Embryonic facial prominence (tissue), 1 donor: ENCODE results near the gene LIN9.
A peak's percentile ranks its signal among the peaks of the same experiment; 100 is the strongest.
"Not testable (repeated sequence)": the region's sequence is repeated elsewhere in the genome, so short reads cannot be mapped to it uniquely, and the experiment has no call there.

ENCODE experiments used
- DNase-seq: peaks from one replicate; pipeline ENCODE4 v3.0.0-alpha.2; 2016; ENCODE audit errors: extremely low spot score

The LIN9 gene, protein sequence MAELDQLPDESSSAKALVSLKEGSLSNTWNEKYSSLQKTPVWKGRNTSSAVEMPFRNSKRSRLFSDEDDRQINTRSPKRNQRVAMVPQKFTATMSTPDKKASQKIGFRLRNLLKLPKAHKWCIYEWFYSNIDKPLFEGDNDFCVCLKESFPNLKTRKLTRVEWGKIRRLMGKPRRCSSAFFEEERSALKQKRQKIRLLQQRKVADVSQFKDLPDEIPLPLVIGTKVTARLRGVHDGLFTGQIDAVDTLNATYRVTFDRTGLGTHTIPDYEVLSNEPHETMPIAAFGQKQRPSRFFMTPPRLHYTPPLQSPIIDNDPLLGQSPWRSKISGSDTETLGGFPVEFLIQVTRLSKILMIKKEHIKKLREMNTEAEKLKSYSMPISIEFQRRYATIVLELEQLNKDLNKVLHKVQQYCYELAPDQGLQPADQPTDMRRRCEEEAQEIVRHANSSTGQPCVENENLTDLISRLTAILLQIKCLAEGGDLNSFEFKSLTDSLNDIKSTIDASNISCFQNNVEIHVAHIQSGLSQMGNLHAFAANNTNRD

GRCh38 chr1:226308723-226309397, at the start of gene LIN9:
Gene LIN9 (minus strand): TSS chr1:226309164. CDS start chr1:226309139, 25 bp downstream.
- DNase-seq = peak; percentile 86

GRCh38 chr1:226357416-226357815, 48.5 kb upstream of the LIN9 start:
- DNase-seq = no peak

DNA sequence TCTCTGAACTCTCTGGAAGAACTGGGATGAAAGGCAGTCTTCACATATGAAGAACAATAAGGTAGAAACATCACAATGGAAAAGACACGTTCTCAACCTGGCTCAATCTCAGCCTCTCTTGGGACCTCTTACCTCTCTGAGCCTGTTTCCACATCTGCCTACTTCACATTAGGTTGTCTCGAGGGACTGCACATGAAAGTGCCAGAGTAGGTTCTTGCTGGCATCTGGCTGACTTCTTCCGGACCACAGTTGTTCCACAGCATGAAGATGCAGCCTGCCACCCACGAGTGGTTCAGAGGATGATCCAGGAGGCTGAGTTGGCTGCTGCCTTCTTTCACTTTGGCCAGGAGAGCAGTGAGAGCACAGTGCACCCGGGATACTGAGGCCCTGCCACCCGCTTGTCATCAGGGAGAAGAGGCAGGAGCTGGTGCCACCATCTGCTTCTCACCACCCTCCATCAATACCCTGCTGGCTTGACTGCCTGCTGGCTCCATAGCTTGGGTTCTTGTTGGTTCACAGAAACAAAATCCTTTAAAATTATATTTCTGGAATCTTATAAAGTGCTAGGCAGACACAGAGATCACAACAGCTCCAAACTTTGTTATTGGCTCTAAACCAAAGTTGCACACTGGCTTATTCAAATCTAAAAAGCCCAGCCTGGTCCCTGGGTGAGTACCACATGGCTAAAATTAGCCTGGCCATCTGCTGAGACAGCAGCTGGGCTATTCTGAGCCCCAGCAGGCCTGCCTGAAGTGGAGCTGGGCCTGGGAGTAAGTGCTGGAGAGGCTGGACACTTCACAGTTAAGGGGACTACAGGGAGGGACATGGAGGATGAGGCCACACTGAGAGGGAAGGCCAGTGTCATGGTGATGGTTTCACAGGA, 46.9 kb upstream of the LIN9 start:
- DNase-seq = no peak

GRCh38 chr1:226355016-226355415, 46.1 kb upstream of the LIN9 start:
- DNase-seq = no peak

DNA sequence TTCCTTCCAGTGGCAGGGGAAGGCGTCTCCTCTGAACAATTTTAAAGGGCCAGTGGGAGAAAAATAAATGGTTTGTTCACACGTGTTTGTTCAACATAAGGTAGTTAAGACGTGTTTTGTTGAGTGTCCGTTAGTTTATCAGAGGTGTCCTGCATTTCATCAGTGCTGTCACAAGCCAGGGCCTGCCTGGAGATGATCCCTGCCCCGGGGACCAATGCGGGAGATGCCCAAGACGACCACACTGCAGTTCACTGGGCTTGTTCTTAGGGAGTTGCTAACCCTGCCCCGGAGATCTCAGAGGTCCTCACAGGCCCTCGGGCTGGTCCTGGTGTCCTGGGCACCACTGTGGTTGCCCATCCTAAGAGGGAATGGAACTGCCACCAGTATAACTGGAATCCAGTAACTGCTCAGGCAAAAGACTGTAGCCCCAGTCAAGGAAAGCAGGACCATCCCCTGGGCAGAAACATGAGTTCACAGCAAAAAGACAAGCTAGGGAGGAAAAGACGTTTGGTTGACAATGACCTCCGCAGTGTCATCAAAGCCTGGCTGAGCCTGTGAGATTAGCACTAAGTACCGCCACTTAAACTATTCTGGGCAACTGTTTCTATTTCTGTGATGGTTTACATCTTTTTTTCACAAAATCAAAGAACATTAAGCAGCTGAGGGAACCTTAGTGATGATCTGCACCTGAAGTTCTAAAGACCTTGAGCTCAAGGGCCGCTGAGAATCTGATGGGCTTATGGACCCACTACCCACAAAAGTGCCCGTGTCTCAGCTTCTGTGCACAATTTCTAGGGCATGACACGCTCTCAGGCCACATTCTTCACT, 44.9 kb upstream of the LIN9 start:
- DNase-seq = no peak

DNA sequence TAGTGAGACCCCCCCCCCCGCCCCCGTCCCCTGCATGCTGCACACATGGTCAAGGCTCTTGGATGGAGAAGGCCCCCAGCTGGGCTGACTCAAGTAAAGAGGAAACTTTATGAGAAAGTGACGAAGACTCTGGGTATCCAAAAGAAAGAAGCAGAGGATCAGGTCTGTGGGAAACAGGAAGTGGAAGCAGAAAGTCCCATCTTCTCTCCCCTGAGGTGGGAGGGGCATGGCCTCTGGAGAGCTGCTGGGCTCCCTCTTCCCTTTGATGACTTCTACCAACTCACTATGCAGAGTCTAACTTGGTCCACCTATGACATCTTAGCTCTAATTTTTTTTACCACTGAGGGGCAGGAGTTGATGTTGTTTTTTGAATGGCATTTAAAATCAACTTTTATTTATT, 42.7 kb upstream of the LIN9 start:
- DNase-seq = no peak

GRCh38 chr1:226350519-226350865, 41.5 kb upstream of the LIN9 start:
- no peak for DNase-seq

DNA sequence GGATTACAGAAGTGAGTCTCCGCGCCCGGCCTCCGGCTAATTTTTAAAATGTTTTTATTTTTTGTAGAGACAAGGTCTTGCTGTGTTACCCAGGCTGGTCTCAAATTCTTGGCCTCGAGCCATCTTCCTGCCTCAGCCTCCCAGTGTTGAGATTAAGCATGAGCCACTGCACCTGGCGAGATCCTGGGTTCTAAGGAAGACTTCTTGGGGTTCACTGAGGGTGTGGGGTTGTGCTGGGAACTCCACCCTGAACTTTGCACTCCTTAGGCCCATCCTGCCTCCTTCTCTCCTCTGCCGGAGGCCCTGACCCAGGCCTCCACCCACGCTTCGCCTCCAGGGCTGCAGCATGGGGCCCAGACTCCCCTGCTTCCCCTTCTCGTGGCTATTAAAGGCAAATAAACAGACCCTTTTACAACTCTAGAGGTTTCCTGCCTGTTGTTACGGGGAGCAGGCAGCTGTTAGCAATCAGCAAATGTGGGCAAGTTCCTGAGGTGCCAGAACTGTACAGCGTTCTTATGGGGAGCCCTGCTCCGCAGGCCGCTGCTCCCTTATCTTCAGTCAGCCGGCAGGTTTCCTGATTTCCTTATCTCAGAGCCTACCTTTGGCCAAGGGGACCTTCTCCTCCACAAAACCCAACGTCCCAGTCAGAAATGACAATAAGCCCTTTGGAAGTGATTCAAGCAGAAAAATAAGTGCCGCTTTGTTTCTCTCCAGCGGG, 41.0 kb upstream of the LIN9 start:
- DNase-seq = peak; percentile 27

GRCh38 chr1:226349081-226349480, 40.1 kb upstream of the LIN9 start:
- DNase-seq = no peak

- no peak for DNase-seq
Observed at GRCh38 chr1:226344441-226345259, 35.7 kb upstream of the LIN9 start.

- no peak for DNase-seq
Observed at GRCh38 chr1:226342656-226343055, 33.7 kb upstream of the LIN9 start.

DNA sequence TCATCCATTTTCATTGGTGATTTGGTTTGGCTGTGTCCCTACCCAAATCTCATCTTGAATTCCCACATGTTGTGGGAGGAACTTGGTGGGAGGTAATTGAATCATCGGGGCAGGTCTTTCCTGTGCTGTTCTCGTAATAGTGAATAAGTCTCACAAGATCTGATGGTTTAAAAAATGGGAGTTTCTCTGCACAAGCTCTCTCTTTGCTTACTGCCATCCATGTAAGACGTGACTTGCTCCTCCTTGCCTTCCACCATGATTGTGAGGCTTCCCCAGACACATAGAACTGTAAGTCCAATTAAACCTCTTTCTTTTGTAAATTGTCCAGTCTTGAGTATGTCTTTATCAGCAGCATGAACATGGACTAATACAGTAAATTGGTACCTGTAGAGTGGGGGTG, 31.1 kb upstream of the LIN9 start:
- not testable (repeated sequence) for DNase-seq

DNA sequence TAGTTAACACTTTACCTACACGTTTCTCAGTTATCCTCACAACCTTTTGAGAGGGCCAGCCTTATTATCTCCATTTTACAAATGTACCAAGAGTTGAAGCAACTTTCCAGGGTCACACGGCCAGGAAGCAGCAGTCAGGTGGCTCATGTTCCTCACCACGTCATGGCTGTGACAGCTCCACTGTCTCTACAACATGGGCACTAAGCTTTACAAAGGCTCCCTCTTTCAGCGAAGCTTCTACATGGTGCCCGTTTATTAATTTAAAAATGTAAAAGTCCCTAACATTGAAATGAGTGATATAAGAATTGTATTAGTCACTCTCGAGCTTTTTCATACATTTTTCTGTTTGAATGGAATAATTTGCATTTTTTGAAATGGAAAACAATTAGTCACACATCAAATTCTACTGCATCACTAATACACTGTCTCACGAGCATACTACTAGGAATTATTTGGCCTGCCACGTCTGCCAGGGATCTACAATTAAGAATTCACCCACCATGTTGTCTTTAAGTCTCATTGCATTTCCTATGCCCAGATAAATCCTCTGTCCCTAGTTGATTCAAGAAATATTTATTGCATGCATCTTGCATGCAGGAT, 28.4 kb upstream of the LIN9 start:
- DNase-seq = no peak

- no peak for DNase-seq
Observed at GRCh38 chr1:226335661-226336060, 26.7 kb upstream of the LIN9 start.

DNA sequence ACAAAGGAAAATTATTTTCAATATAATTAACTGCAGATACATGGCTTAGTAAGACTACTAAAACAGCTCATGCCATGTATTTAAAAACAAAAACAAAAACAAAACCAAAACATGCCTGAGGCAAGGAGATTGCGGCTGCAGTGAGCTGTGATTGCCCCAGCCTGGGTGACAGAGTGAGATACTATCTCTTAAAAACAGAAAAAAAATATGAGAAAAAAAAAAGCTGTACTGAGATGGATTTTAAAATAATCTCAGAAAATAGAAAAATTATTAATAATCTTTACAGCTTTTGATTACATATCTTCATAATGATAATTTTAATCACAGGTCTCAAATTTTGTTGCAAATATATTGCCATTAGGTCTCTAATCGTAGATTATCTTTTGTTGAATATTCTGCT, 24.0 kb upstream of the LIN9 start:
- no peak for DNase-seq

DNA sequence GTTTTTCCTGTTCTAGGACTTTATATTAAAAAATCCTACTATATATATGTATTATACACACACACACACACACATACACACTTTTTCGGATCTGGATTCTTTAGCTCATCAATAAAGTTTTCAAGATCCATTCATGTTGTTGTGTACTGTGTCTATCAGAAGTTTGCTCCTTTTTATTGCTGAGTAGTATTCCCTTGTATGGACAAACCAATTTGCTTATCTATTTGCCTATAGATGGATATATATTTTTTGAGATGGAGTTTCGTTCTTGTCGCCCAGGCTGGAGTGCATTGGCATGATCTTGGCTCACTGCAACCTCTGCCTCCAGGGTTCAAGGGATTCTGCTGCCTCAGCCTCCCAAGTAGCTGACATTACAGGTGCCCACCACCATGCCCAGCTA, 20.3 kb upstream of the LIN9 start:
- DNase-seq = no peak

GRCh38 chr1:226327761-226328162, 18.8 kb upstream of the LIN9 start:
- DNase-seq = no peak

GRCh38 chr1:226325178-226325577, 16.2 kb upstream of the LIN9 start:
- DNase-seq = no peak

GRCh38 chr1:226324479-226324878, 15.5 kb upstream of the LIN9 start:
- no peak for DNase-seq
